ENCODE data around the gene ENPP7.

The ENPP7 gene, protein sequence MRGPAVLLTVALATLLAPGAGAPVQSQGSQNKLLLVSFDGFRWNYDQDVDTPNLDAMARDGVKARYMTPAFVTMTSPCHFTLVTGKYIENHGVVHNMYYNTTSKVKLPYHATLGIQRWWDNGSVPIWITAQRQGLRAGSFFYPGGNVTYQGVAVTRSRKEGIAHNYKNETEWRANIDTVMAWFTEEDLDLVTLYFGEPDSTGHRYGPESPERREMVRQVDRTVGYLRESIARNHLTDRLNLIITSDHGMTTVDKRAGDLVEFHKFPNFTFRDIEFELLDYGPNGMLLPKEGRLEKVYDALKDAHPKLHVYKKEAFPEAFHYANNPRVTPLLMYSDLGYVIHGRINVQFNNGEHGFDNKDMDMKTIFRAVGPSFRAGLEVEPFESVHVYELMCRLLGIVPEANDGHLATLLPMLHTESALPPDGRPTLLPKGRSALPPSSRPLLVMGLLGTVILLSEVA

DNA sequence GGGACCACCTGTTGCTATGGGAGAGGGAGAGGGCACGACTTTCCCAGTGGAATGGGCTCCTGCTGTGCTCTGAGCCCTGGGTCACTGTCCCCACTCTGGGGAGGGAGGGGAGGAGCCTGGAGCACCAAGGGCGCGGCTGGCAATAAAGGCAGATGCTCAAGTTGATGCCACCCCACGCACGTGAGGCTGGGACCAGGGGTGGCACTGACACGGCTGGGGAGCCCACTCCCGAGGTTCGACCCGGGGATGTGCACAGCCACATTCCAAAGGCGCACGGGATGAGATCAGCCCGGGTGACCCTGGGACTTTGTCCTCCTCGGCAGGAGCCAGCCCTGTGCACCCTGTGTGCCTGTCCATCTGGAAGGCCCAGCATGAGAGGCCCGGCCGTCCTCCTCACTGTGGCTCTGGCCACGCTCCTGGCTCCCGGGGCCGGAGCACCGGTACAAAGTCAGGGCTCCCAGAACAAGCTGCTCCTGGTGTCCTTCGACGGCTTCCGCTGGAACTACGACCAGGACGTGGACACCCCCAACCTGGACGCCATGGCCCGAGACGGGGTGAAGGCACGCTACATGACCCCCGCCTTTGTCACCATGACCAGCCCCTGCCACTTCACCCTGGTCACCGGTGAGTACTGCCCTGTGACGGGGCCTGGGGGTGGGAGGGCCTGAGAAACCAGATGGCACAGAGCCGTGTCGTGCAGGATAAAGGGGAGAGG lies at the start of gene ENPP7:
Gene ENPP7, plus strand, starts transcription at position 175 of the 715 bp plus-strand sequence. Its CDS starts 197 bp downstream, at position 372.
- DNase-seq: no peak

DNA sequence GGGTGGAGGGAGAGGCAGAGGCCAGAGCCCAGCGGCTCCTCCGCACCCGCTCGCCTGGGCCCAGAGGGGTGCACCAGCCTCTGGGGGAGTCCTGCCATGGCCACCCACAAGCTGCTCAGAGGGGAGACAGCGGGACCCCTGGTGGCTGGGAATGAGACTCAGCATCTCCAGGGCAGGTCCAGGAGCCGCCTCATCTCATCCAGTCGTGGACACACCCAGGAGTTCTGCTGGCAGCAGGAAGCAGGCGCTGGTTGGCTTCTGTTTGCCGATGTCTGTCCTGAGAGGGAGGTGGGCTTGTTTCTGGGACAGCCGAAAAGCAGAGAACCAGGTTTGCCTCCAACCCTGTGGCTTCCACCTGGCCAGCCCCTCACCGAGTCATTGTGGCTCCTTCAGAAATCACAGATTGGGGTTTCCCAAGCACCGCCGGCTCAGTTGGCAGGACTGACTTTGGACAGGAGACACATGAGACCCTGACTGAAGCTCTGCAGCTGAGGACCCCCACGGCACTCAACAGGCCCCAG lies 49.6 kb upstream of the ENPP7 start:
- DNase-seq: no peak

DNA sequence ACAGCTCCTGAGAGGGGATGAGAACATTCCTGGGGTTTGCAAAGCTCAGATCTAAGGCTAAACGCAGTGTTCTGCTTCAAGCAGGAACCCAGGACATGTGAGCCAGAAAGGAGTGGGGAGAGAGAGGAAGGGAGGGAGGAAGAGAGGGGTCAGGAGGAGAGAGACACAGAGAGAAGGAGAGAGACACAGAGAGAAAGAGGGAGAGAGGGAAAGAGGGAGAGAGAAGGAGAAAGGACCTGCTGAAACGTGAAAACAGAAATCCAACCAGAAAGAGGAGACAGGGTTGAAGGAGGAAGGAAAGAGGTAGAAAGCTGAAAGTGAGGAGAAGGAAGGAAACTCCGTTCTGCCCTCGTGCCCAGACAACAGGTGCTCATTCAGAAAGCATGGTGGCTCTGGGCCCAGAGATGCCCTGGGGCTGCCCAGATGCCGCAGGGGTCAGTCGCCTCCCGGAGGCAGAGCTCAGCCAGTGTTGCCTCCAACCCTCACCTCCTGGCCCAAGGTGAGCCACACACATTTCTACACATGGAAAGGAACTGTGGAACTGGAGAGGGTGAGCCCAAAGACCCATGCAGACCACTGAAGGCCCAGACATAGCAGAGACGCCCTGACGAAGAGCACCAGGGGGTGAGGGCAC lies 49.0 kb upstream of the ENPP7 start:
- DNase-seq: no peak

GRCh38 chr17:79683365-79683764 lies 47.4 kb upstream of the ENPP7 start:
- no peak for DNase-seq

DNA sequence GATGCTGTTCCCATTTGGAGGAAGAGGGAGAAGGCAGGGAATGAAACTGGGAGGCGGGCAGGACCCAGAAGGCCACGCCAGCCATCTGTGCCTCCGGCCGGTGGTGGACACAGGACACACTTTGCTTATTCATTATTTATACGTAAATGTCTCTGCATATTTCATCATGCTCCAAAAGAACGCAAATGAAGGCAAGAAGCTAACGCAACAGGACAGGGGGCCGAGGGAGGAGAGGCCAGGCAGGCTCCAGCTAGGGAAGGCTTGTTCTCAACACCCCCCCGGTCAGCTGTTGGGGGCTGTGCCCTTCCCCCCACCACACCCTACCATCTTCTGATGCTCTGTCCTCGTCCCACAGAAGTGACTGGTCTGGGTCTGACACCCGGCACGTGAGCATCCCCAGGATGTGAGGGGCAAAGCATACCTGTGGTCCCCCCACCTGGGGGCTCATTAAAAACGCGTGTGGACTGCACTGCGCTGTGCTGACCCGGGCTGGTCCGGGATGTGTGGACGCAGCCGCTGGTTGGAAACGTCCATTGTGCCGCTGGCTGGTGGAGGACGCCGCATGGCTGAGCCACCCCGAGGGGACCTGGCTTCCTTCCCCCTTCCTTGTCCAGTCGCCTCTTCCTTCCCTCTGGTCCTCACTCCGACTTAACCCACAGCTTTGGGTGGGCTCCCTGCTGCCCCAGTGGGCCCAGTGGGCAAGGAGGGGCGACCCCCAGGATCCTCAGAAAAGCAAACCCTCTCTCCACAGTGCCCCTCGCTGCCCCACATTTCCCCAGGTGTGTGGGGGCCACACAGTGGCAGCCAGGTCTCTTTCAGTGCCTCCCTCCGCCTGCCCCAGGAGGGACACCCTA lies 46.4 kb upstream of the ENPP7 start:
- no peak for DNase-seq

GRCh38 chr17:79685121-79685520 lies 45.6 kb upstream of the ENPP7 start:
- DNase-seq: no peak

DNA sequence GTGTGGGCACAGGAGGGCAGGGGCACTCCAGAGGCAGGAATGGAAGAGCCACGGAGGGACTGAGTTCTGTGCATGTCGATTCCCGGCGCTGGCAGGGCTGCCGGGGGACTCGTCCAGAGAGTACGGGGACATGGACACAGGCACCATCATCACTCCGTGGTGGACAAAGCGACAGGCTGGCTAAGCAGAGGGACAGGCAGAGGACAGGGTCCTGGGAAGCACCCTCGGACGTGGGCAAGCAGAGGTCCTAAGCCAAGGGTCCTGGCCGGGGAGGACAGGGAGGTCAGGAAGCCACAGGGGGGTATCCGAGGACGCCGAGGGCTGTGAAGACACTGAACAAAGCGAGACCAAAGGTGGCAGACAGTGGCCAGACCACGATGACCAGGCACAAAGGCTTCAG lies 44.3 kb upstream of the ENPP7 start:
- no peak for DNase-seq

DNA sequence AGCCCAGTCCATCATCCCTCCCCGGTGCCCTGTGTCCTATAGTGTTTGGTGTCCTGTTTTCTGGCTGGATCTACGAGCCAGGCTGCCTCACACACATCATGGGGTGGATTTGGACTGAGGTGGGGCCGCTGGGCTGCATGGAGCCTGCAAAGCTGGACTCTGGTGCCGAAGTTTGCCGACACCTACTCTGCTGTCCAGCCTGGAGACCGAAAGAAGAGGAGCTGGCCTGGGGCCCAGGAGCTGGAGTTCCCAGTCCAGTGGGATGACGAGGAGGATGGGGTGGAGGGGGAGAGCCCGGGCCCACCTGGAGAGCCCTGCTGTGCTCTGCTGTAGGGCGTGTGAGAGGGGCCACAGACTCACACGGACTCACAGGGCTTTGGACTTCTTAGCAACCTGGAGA lies 40.3 kb upstream of the ENPP7 start:
- no peak for DNase-seq

DNA sequence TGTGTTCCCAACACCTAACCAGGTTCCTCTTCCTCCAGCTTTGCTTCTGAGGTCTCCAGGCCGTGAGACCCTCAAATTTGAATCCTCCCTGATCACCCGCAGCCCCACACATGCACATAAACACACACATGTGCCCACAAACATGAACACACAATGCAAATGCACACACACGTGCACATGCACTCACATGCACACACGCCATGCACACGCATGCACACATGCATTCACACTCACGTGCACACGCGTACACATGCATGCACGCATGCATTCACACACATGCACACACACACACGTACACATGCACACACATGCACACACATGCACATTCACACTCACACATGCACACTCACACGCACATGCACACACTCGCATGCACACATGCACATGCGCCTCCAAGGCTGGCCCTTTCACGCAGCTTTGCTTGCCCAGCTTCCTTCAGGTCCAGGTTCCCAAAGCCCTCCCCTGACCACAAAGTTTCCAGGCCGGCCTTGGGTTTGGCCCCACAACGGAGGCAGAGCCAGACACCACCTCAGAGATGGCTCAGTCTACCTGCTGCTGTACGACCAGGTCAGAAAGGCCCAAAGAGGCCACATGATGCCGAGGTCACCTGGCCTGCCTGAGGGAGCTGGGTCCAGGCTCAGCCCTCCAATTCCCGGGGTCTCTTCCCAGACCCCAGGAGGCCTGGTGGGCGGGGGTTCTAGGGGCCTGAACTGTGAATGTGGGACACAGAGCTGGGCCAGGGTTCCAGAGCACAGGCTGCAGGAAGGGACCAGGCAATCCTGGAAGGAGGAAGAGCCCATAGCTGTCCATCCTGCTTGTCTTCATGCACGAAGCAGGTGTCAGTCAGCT lies 39.5 kb upstream of the ENPP7 start:
- no peak for DNase-seq

- no peak for DNase-seq
Measured at GRCh38 chr17:79691931-79692330, 38.8 kb upstream of the ENPP7 start.

GRCh38 chr17:79693419-79693818 lies 37.3 kb upstream of the ENPP7 start:
- no peak for DNase-seq

DNA sequence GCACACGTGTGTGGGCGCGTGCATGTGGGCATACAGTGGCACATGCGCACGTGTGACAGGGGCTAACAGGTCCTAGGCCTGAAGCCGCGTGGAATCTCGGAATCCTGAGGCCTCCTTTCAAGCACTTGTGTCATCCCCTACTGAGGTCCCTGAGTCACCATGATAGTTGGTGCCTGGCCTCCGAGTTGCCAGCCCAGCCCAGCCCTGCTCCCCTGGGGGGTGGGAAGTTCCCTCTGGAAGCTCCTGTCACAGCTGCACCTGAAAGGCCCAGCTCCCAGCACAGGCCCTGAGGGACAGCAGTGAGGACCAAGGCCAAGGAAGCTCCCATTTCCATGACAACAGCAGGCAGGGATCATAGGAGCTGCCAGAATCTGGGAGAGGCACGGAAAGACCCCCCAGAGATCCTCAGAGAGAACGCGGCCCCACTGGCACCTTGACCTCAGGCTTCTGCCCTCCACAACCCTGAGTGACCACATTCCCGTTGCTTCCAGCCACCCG lies 35.4 kb upstream of the ENPP7 start:
- DNase-seq: no peak

GRCh38 chr17:79695797-79696609 lies 34.7 kb upstream of the ENPP7 start:
- DNase-seq: no peak

- DNase-seq: no peak
Measured at GRCh38 chr17:79696610-79696982, 34.1 kb upstream of the ENPP7 start.

DNA sequence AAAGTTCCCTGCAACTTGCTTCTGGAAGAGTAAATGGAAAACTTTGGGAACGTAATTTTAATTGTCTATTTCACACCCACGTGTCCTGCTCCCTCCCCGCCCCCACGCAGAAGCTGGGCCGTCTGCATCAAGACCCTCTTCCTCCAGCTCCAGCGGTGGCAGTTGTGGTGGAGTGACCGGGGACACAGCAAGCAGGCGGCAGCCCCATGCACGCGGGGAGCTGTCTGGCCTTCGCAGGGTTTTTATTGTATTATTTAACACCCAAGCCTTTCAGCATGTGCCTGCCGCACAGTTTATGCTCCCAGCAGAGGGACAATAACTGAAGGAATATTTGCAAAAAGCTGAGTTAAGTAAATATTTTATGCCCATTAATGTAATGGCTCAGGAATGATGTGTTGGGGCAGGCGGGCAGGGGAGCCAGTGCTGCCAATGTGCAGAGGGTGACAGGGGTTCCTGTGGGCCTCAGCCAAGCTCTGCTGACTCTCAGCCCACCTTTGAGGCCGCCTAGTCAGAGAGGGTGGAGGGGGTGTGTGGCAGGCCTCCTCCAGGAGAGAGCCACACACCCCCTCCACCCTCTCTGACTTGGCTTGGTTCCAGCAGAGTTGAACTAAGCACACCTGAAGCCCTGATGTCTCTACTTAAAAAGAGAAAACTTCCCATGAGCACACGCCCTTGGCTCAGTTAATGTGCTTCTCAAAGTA lies 32.4 kb upstream of the ENPP7 start:
- DNase-seq: no peak

DNA sequence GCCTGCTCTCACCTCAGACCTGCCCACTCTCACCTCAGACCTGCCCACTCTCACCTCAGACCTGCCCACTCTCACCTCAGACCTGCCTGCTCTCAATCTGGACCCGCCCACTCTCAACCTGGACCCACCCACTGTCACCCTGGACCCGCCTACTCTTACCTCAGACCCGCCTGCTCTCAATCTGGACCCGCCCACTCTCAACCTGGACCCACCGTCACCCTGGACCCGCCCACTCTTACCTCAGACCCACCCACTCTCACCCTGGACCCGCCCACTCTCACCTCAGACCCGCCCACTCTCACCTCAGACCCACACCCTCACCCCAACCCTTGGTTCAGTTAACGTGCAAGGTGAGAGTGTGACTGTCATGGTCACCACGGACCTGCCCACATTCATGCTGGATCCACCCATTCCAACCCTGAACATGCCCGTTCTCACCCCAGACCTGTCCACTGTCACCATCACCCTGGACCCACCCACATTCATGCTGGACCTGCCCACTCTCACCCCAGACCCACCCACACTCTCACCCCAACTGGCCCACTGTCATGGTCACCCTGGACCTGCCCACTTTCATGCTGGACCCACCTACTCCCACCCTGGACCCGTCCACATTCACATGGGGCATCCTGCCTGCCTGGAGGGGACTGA lies 31.2 kb upstream of the ENPP7 start:
- DNase-seq: no peak

DNA sequence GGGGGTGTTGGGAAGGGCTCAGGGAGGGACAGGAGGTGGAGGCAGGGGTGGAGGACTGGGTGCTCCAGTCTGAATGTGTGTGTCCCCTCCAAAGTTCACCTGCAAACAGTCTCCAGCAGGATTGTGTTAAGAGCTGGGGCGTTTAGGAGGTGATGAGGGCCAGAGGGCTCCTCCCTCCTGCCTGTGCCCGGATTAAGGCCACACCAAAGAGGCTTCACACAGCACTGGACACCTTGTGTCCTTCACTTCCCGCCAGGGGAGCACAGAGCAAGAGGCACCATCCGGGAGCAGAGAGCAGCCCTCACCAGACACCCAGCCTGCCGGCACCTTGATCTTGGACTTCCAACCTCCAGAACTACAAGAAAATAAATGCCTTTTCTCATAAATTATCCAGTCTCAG lies 30.2 kb upstream of the ENPP7 start:
- no peak for DNase-seq

- DNase-seq: no peak
Measured at GRCh38 chr17:79702034-79702433, 28.7 kb upstream of the ENPP7 start.

- no peak for DNase-seq
Measured at GRCh38 chr17:79702550-79703236, 28.1 kb upstream of the ENPP7 start.

Data from stimulated activated naive CD4-positive, alpha-beta T cell (primary cell).